HG02870 (cell line): ENCODE results near the gene ST6GAL1.

Experiments used
- ATAC-seq: cut with Tn5 transposase; IDR thresholded peaks from one replicate; pipeline ENCODE4 v1.9.1; 2021; ENCODE audit warnings: mild to moderate bottlenecking, moderate library complexity; ENCODE audit not compliant: unreplicated experiment

The ST6GAL1 gene

DNA sequence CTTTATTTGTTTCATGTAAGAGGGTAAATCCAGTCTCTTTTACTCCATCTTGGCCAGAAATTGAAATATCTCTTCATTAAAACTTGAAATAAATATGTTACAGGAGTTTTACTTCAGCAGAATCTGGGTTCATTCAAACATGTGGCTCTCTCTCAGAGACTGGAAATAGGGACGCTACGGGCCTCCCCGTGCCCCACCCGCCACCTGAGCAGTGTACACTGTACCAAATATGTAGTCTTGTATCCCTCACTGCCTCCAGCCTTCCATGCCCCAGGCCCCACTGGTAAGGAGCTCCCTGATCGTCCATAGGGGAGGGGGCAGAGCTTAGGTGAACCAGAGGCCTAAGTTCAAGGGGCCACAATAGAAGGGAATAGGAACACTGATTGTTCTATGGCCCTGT, 172.9 kb downstream of the ST6GAL1 start:
- ATAC-seq = no peak

DNA sequence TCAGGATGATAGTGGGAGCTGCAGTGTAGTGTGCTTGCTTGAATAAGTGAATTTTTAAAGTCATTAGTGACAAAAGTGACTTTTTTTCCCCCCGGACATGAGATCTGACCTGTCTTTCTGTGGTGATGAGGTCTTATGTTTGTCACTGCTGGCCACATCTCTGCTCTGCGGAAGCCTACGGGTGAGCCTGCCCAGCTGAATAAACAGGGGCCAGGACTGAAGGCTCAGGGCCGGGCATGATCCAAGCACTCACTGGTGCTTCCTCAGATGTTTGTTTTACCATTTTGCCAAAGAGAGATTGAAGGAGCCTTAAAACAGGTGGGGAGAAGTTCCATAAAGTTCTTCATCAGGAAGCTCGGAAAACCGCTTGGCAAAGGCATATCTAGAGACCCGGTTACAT, 174.0 kb downstream of the ST6GAL1 start:
- ATAC-seq = no peak

DNA sequence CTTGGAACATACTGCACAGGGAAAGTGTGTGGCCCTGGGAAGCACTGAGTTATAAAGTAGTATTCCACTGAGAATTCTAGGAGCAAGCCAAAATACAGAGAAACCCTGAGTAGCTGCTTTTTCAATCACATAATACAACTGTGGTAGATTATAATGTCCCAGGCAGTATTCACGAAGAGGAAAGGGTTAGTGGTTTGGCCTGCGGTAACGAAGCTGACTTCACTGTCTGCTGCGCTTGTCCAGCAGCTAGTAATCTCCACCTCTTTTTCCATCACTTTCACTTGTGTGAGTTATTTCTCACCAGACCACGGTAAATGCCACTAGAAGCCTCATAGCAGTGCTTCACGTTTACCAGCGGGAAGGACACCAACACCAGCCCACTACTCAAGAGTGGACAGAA, 174.6 kb downstream of the ST6GAL1 start:
- no peak for ATAC-seq

DNA sequence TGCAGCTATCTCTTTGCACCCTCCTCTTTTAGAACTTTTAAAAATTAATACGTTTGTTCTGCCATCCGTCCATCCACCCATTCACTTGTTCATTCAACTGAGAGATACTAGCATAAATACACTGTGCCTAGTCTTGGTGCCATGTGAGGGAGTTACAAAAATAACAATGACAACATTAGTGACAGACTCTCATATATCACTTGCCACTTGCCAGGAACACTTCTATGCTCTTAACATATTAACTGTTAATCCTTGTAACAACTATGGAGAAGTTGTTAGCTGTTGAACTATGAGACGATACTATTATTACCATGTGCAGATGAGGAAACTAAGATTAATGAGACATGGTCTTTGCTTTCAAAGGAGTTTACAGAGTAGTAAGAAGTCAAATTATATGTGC, 175.4 kb downstream of the ST6GAL1 start:
- ATAC-seq = no peak

DNA sequence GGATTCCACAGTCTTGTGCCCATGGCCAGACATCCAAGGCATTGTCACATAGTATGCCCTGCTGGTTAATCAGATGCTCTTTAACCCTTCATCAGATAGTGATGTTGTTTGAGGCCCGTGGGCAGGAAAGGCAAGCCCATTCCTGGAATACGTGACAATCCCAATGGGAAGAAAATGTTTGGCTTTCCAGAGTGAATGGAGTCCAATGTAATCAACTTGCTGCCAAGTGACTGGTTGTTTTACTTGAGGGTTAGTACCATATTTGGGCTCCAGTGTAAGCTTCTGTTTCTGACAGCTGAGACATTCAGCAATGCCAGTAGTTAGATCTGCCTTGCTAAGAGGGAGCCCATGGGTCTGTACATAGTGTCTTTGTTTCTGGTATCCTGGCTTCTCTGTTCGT, 177.7 kb downstream of the ST6GAL1 start:
- ATAC-seq = no peak

DNA sequence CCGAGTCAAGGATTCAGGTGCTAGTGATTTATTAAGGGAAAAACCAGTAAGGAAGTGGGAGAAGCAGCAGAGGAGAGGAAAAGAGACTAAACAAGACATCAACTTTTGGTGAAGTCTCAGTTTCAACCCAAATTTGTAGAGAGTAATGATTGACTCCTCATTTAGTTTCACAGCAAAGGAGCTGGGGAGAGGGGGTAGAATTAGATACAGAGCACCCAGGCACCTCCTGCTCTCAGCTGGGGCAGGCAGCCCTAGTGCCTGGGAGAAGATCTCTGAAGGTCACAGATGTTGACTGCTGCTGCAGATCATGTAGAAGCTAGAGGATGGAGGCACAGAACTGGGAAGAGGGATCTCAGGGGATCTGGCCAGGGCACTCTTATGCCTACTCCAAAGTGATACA, 179.8 kb downstream of the ST6GAL1 start:
- ATAC-seq = no peak

DNA sequence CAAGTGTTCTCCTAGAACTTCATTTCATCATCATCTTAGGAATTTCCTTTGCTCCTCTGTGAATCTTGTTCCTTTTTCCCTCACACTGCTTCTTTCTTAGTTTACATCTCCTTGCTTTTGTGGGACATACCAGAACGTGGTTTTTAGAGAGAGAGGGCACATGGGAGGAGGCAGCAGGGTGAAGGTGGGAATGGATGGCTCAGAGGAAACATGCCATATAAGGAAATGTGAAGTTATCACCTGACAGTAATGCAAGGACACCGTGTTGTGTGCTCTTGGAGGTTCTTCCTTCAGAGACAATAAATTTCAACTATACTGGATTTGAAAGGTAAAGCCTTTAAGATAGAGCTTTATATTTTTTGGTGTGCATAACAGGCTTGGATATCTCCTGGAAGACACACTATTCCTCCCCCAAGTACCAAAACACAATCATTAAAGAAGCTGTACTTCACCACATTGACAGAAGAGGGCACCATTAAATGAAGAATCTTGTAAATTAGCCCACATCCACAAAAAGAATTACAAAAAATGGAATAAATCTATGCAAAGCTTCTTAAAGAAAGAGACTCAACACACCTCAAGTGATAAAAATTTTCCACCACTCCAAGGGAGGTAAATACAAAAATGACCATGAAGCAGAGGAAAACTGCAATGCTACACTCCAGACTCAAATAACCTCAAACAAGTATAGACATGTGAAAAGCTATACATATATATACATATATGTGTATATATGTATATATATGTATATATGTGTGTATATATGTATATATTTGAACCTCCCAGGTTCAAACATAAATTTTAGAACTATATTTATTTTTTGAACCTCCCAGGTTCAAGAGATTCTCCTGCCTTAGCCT, 182.8 kb downstream of the ST6GAL1 start:
- ATAC-seq = no peak

DNA sequence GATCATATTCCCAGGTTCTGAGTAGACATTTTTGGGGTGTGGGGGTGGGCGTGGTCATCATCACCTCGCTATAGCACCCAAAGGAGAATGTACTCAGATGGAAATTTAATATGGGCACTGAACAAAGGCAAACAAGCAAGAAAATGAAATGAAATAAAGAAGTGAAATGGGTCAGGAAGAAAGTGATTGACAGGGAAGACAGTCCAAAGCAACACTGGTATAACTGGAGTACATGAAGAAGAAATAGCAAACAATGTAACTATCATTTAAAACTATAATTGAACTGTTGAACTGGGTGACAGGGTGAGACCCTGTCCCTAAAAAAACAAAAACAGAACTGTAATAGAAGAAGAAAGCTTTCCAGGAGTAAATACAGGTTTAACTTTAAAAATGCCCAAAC, 184.2 kb downstream of the ST6GAL1 start:
- no peak for ATAC-seq

DNA sequence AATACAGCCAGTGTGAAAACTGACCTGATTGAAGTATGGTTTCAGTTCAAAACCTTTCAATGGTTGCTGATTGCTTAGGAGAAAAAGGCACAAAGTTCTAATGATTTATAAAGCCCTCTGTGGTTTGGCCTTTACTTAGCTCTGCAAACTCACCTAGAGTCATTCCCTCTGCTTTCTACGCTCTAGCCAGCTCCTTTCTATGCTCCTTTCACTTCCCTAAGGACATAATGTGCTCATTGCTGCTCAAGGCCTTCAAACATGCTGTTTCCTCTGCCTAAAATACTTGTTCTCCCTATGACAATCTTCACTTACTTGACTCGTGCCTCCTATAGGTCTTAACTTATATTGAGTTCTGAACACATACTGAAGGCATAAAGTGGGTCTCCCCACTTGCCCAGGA, 190.0 kb downstream of the ST6GAL1 start:
- no peak for ATAC-seq

DNA sequence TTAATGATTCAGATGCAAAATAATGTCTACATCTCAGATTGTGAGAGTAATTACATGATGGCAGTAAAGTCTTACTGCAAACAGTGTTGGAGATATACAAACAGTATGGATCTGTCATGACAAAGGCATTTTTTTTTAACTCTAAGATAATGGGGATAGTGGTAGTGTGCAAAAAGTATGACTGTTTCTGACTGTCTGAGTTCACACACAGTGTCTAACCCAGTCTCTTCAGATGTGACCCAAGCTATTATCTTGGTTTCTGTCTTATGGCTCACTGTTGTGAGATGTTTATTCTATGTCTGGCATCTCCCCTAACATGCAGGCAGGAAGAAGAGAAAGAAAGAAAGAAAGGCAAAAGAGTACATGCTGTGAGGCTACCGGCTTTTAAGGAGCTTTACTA, 191.9 kb downstream of the ST6GAL1 start:
- no peak for ATAC-seq

DNA sequence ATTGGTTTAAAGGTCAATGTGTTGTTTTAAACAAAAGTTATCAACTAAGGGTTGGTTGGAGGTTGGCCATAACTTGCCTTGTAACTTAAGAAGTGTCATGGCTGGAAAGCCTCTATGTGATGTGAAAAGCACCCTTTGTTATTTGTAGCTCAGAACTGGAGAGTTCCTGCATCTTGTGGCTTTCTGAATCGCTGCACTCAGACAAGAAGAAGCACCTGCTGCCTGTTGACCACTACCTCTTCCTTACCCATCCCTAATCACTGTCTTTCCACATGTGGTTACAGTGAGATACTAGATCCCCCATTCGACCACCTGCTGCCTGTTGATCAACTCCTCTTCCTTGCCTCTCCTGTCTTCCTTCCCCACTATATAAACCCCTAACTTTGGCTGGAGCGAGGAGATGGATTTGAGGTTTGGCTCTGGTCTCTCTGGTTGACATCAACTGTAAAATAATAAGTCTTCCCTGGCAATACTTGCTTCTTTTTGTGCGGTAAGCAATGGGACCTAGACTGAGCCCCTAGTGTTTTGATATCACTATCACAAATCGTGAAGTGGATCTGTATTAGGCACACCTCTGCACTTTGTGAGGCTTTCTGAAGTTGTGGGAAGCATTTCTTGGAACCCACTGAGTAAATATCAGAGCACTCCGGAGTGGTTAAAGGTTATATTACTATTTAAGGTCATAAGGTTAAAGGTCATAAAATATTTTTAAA, 195.1 kb downstream of the ST6GAL1 start:
- peak; percentile 93 for ATAC-seq
